ENCODE data around the gene KBTBD12.

The KBTBD12 gene

DNA sequence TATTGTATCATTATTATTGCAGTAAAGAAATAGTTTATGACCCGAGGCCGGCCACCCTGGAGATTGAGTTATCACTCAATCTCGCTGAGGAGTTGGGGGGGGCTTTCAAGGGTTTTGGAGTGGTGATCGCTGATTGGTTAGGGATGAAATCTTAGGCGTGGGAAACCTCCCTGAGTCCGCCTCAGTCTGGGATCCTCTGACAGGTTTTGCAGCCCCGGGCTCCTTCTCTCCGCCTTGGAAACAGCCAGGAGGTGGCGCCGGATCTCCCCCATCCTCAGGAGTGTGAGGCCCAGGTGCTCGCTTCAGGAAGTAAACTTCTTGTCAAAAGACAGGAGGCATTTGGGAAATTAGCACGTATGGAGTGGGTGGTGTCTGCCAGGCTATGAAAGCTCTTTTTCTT, 96.1 kb downstream of the KBTBD12 start:
- no peaks in the 10 kb centered on the region for H3K9me2 ChIP-seq (replicated peaks; ENCODE audit: insufficient read depth, low read length)
- TF ChIP-seq, protein P1, sequence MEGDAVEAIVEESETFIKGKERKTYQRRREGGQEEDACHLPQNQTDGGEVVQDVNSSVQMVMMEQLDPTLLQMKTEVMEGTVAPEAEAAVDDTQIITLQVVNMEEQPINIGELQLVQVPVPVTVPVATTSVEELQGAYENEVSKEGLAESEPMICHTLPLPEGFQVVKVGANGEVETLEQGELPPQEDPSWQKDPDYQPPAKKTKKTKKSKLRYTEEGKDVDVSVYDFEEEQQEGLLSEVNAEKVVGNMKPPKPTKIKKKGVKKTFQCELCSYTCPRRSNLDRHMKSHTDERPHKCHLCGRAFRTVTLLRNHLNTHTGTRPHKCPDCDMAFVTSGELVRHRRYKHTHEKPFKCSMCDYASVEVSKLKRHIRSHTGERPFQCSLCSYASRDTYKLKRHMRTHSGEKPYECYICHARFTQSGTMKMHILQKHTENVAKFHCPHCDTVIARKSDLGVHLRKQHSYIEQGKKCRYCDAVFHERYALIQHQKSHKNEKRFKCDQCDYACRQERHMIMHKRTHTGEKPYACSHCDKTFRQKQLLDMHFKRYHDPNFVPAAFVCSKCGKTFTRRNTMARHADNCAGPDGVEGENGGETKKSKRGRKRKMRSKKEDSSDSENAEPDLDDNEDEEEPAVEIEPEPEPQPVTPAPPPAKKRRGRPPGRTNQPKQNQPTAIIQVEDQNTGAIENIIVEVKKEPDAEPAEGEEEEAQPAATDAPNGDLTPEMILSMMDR (IDR thresholded peaks at IDR 0.05; ENCODE audit: low read length): no peak
- no peak for TF ChIP-seq EZH2 (optimal IDR thresholded peaks at IDR 0.05; ENCODE audit: low read depth, low read length)
- no peak for TF ChIP-seq EZH2phosphoT487 (IDR thresholded peaks at IDR 0.05; ENCODE audit: low read length)
- no peak overlapping the region for H2AFZ ChIP-seq (ENCODE audit: low read length)
- H3K4me1 ChIP-seq (ENCODE audit: low read length): no peaks in the 10 kb centered on the region
- H3K9ac ChIP-seq (ENCODE audit: low read length): no peak overlapping the region
- no peaks in the 10 kb centered on the region for H3K9me3 ChIP-seq (replicated peaks; ENCODE audit: insufficient read depth, low read length)
- no peak overlapping the region for H3K4me3 ChIP-seq (ENCODE audit: low read length)
- DNase-seq: no peak
- H3K4me2 ChIP-seq (ENCODE audit: low read depth, low read length): no peak overlapping the region
- H3K79me2 ChIP-seq (ENCODE audit: low read length): no peaks in the 10 kb centered on the region
- no peaks in the 10 kb centered on the region for H4K20me1 ChIP-seq (ENCODE audit: insufficient read depth, low read length)
- H3K36me3 ChIP-seq (replicated peaks; ENCODE audit: insufficient read depth, low read length): no peaks in the 10 kb centered on the region
- H3K27ac ChIP-seq (ENCODE audit: low read length): no peak overlapping the region
- no peaks in the 10 kb centered on the region for H3K27me3 ChIP-seq (replicated peaks; ENCODE audit: insufficient read depth, low read length)
- no peaks in the 10 kb centered on the region for H3F3A ChIP-seq (ENCODE audit: insufficient read depth, low read length)

GRCh38 chr3:128012050-128012449, 97.0 kb downstream of the KBTBD12 start:
- H3K4me1 ChIP-seq (ENCODE audit: low read length): no peaks in the 10 kb centered on the region
- no peak overlapping the region for H3K9ac ChIP-seq (ENCODE audit: low read length)
- H4K20me1 ChIP-seq (ENCODE audit: insufficient read depth, low read length): no peaks in the 10 kb centered on the region
- no peaks in the 10 kb centered on the region for H3K79me2 ChIP-seq (ENCODE audit: low read length)
- H3K4me3 ChIP-seq (ENCODE audit: low read length): no peak overlapping the region
- H3K9me3 ChIP-seq (replicated peaks; ENCODE audit: insufficient read depth, low read length): no peaks in the 10 kb centered on the region
- H3F3A ChIP-seq (ENCODE audit: insufficient read depth, low read length): no peaks in the 10 kb centered on the region
- no peaks in the 10 kb centered on the region for H3K27me3 ChIP-seq (replicated peaks; ENCODE audit: insufficient read depth, low read length)
- no peak overlapping the region for H3K27ac ChIP-seq (ENCODE audit: low read length)
- TF ChIP-seq EZH2phosphoT487 (IDR thresholded peaks at IDR 0.05; ENCODE audit: low read length): no peak
- no peak for TF ChIP-seq EZH2 (optimal IDR thresholded peaks at IDR 0.05; ENCODE audit: low read depth, low read length)
- TF ChIP-seq, protein P1 (IDR thresholded peaks at IDR 0.05; ENCODE audit: low read length): no peak
- H3K36me3 ChIP-seq (replicated peaks; ENCODE audit: insufficient read depth, low read length): no peaks in the 10 kb centered on the region
- H3K9me2 ChIP-seq (replicated peaks; ENCODE audit: insufficient read depth, low read length): no peaks in the 10 kb centered on the region
- H3K4me2 ChIP-seq (ENCODE audit: low read depth, low read length): no peak overlapping the region
- no peak for DNase-seq
- no peak overlapping the region for H2AFZ ChIP-seq (ENCODE audit: low read length)

DNA sequence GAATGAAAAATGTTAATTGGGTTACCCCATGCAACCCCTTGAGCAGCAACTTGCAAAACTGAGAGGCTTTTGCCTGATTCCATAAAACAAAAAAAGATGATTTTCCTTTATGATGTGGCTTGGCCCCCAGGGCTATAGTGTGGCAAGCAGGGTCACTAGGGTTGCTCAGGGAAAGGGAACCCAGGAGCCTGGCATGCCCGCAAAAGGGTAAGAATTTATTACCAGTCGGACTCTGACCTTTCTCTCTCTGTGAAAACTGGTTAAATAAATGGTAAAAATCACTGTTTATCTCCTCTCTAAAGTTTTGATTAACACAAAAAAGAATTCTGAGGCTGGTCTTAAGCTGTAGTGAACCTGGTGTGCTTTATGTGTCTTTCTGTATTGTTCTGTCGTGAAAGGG, 99.5 kb downstream of the KBTBD12 start:
- no peak for TF ChIP-seq EZH2phosphoT487 (IDR thresholded peaks at IDR 0.05; ENCODE audit: low read length)
- TF ChIP-seq, protein P1 (IDR thresholded peaks at IDR 0.05; ENCODE audit: low read length): no peak
- TF ChIP-seq EZH2 (optimal IDR thresholded peaks at IDR 0.05; ENCODE audit: low read depth, low read length): no peak

More for the DNA sequence above, 99.5 kb downstream of the KBTBD12 start:
- Histone ChIP-seq H3K27me3 (replicated peaks; ENCODE audit: insufficient read depth, low read length) (no peaks in the 10 kb centered on the region), H3K4me3 (ENCODE audit: low read length) (no peak overlapping the region), H3K36me3 (replicated peaks; ENCODE audit: insufficient read depth, low read length) (no peaks in the 10 kb centered on the region), H3K27ac (ENCODE audit: low read length) (no peak overlapping the region), H3K9me2 (replicated peaks; ENCODE audit: insufficient read depth, low read length) (no peaks in the 10 kb centered on the region), H3K4me2 (ENCODE audit: low read depth, low read length) (no peak overlapping the region), H3F3A (ENCODE audit: insufficient read depth, low read length) (no peaks in the 10 kb centered on the region), H4K20me1 (ENCODE audit: insufficient read depth, low read length) (no peaks in the 10 kb centered on the region), H3K9me3 (replicated peaks; ENCODE audit: insufficient read depth, low read length) (no peaks in the 10 kb centered on the region), H3K79me2 (ENCODE audit: low read length) (no peaks in the 10 kb centered on the region), H2AFZ (ENCODE audit: low read length) (no peak overlapping the region), H3K9ac (ENCODE audit: low read length) (no peak overlapping the region), H3K4me1 (ENCODE audit: low read length) (no peaks in the 10 kb centered on the region)
- no peak for DNase-seq
